ENCODE data around the gene FAM120A.

FAM120A gene

GRCh38 chr9:93612796-93613154 lies 161.3 kb downstream of the FAM120A start:
- Histone ChIP-seq H3K4me3 (ENCODE audit: low read depth, low read length) (no peak overlapping the region), H3K27me3 (ENCODE audit: insufficient read depth, low read depth, severe bottlenecking) (no peaks in the 10 kb centered on the region), H3K27ac (no peak overlapping the region), H3K9me3 (ENCODE audit: severe bottlenecking) (peaks cover 12% of the 10 kb centered on the region), H3K36me3 (no peaks in the 10 kb centered on the region)
- DNase-seq = no peak
- TF ChIP-seq CTCF (IDR thresholded peaks at IDR 0.05; ENCODE audit: low read depth, low read length) = no peak

GRCh38 chr9:93613174-93613573 lies 161.7 kb downstream of the FAM120A start:
- Histone ChIP-seq H3K36me3 (no peaks in the 10 kb centered on the region), H3K9me3 (ENCODE audit: severe bottlenecking) (peaks cover 12% of the 10 kb centered on the region), H3K4me3 (ENCODE audit: low read depth, low read length) (no peak overlapping the region), H3K27ac (no peak overlapping the region), H3K27me3 (ENCODE audit: insufficient read depth, low read depth, severe bottlenecking) (no peaks in the 10 kb centered on the region)
- DNase-seq = no peak
- no peak for TF ChIP-seq CTCF (IDR thresholded peaks at IDR 0.05; ENCODE audit: low read depth, low read length)

GRCh38 chr9:93613791-93614190 lies 162.3 kb downstream of the FAM120A start:
- H3K4me3 ChIP-seq (ENCODE audit: low read depth, low read length) = no peak overlapping the region
- TF ChIP-seq CTCF (IDR thresholded peaks at IDR 0.05; ENCODE audit: low read depth, low read length) = no peak
- no peaks in the 10 kb centered on the region for H3K36me3 ChIP-seq
- peaks cover 12% of the 10 kb centered on the region for H3K9me3 ChIP-seq (ENCODE audit: severe bottlenecking)
- no peak overlapping the region for H3K27ac ChIP-seq
- no peaks in the 10 kb centered on the region for H3K27me3 ChIP-seq (ENCODE audit: insufficient read depth, low read depth, severe bottlenecking)
- DNase-seq = no peak

GRCh38 chr9:93614830-93615468 lies 163.5 kb downstream of the FAM120A start:
- Histone ChIP-seq H3K27ac (no peak overlapping the region), H3K4me3 (ENCODE audit: low read depth, low read length) (no peak overlapping the region), H3K36me3 (no peaks in the 10 kb centered on the region), H3K9me3 (ENCODE audit: severe bottlenecking) (peaks cover 7% of the 10 kb centered on the region), H3K27me3 (ENCODE audit: insufficient read depth, low read depth, severe bottlenecking) (no peaks in the 10 kb centered on the region)
- no peak for TF ChIP-seq CTCF (IDR thresholded peaks at IDR 0.05; ENCODE audit: low read depth, low read length)
- no peak for DNase-seq
